Hindlimb muscle (tissue), 1 donor: Measurements from ENCODE around the gene CAGE1. TPM values are rescaled to one million over a fixed set of nuclear protein-coding genes. Genes with fewer than 3 reads are reported as not detected.

ENCODE experiments used
- DNase-seq: peaks from one replicate; pipeline ENCODE4 v3.0.0-alpha.2; 2013
- polyA plus RNA-seq: library from polyadenylated mRNA; unstranded; fragments of 120-200 nt; gene quantifications from one replicate; pipeline ENCODE4 v1.2.1, GENCODE V29; 2013; ENCODE audit not compliant: insufficient read length

The CAGE1 gene
- polyA plus RNA-seq, 1 donor, result 0.06 TPM

- no peak for DNase-seq
Measured at GRCh38 chr6:7307533-7307932, 82.0 kb downstream of the CAGE1 start.

- no peak for DNase-seq
Measured at GRCh38 chr6:7304821-7305220, 84.7 kb downstream of the CAGE1 start.

GRCh38 chr6:7301702-7302101, 87.8 kb downstream of the CAGE1 start:
- no peak for DNase-seq

GRCh38 chr6:7300926-7301325, 88.6 kb downstream of the CAGE1 start:
- no peak for DNase-seq

- DNase-seq, result no peak
Measured at GRCh38 chr6:7298113-7298512, 91.4 kb downstream of the CAGE1 start.

- no peak for DNase-seq
Measured at GRCh38 chr6:7296602-7297001, 92.9 kb downstream of the CAGE1 start.

- DNase-seq, result no peak
Measured at GRCh38 chr6:7295916-7296315, 93.6 kb downstream of the CAGE1 start.

- no peak for DNase-seq
Measured at GRCh38 chr6:7292596-7293255, 96.8 kb downstream of the CAGE1 start.

- DNase-seq, result no peak
Measured at GRCh38 chr6:7290079-7290478, 99.5 kb downstream of the CAGE1 start.

- DNase-seq, result no peak
Measured at GRCh38 chr6:7285416-7285815, 104.1 kb downstream of the CAGE1 start.

- no peak for DNase-seq
Measured at GRCh38 chr6:7283676-7284075, 105.9 kb downstream of the CAGE1 start.

GRCh38 chr6:7282097-7282906, 107.2 kb downstream of the CAGE1 start:
- DNase-seq, result no peak

Other genes starting within 250 kb of the CAGE1 start
- gene SSR1, start 76.5 kb downstream of the CAGE1 start, polyA plus RNA-seq, result 69.7 TPM
- gene RIOK1, start 66 bp upstream of the CAGE1 start, polyA plus RNA-seq, result 21.0 TPM
- 5.7 TPM for gene DSP, start 151.9 kb upstream of the CAGE1 start, polyA plus RNA-seq
- 15.9 TPM for gene SNRNP48, start 200.5 kb upstream of the CAGE1 start, polyA plus RNA-seq